Ishikawa (cell line): ENCODE results near the gene ZNF184.

Source experiments
- CEBPB ChIP-seq: IDR thresholded peaks from 2 replicates; pipeline ENCODE4 v1.6.1; 2012
- CREB1 ChIP-seq: IDR thresholded peaks from 2 replicates; pipeline ENCODE4 v1.6.1; 2012; ENCODE audit warnings: low read depth
- EGR1 ChIP-seq: IDR thresholded peaks from 2 replicates; pipeline ENCODE4 v1.6.1; 2012
- EP300 ChIP-seq: IDR thresholded peaks from 2 replicates; pipeline ENCODE4 v1.6.1; 2012; ENCODE audit warnings: borderline replicate concordance
- FOXM1 ChIP-seq: IDR thresholded peaks from 2 replicates; pipeline ENCODE4 v1.6.1; 2012; ENCODE audit warnings: low read depth, borderline replicate concordance
- NFIC ChIP-seq: IDR thresholded peaks from 2 replicates; pipeline ENCODE4 v1.6.1; 2012
- RAD21 ChIP-seq: IDR thresholded peaks from 2 replicates; pipeline ENCODE4 v1.6.1; 2012; ENCODE audit warnings: low read depth
- TAF1 ChIP-seq: IDR thresholded peaks from 2 replicates; pipeline ENCODE4 v1.6.1; 2012; ENCODE audit warnings: low read depth, mild to moderate bottlenecking
- TCF12 ChIP-seq: IDR thresholded peaks from 2 replicates; pipeline ENCODE4 v1.6.1; 2012; ENCODE audit warnings: low read depth
- TEAD4 ChIP-seq: IDR thresholded peaks from 2 replicates; pipeline ENCODE4 v1.6.1; 2012
- YY1 ChIP-seq: IDR thresholded peaks from 2 replicates; pipeline ENCODE4 v1.6.1; 2012; ENCODE audit warnings: low read depth
- ZBTB7A ChIP-seq: IDR thresholded peaks from 2 replicates; pipeline ENCODE4 v1.6.1; 2012; ENCODE audit warnings: low read depth
- TF ChIP-seq, protein P1 (sequence below): IDR thresholded peaks from 2 replicates; pipeline ENCODE4 v1.6.1; 2012
- TF ChIP-seq, protein P2 (sequence below): IDR thresholded peaks from 2 replicates; pipeline ENCODE4 v1.6.1; 2012
- TF ChIP-seq, protein P3 (sequence below): IDR thresholded peaks from 2 replicates; pipeline ENCODE4 v1.6.1; 2012; ENCODE audit warnings: low read depth, mild to moderate bottlenecking

The ZNF184 gene

DNA sequence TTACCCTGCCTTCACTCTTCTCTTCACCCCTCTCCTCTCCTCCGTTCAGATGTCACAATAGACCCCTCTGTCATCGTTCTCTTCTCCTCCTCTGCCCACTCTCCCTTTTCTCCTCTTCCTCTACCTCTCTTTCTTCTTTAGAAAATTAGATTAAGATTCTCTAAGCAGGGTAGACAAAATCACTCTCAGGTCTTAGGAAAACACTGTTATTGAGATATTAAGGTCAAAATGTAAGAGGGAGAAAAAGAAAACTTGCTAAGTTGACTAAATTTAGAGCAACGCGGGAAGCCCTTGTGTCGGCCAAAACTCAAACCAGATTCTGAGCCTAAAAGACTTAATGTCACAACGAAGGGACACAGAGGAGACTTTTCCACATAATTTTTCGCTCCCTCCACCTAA lies 22.1 kb upstream of the ZNF184 start:
- TF ChIP-seq RAD21 = no peak
- TF ChIP-seq FOXM1 = no peak
- TF ChIP-seq TAF1 = no peak
- TF ChIP-seq ZBTB7A = no peak
- TF ChIP-seq, protein P1, sequence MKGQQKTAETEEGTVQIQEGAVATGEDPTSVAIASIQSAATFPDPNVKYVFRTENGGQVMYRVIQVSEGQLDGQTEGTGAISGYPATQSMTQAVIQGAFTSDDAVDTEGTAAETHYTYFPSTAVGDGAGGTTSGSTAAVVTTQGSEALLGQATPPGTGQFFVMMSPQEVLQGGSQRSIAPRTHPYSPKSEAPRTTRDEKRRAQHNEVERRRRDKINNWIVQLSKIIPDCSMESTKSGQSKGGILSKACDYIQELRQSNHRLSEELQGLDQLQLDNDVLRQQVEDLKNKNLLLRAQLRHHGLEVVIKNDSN = no peak
- no peak for TF ChIP-seq EGR1
- TF ChIP-seq CREB1 = no peak
- TF ChIP-seq CEBPB = no peak
- TF ChIP-seq EP300 = no peak
- no peak for TF ChIP-seq NFIC
- TF ChIP-seq, protein P2, sequence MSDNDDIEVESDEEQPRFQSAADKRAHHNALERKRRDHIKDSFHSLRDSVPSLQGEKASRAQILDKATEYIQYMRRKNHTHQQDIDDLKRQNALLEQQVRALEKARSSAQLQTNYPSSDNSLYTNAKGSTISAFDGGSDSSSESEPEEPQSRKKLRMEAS = no peak
- no peak for TF ChIP-seq TEAD4
- TF ChIP-seq YY1 = no peak
- TF ChIP-seq, protein P3, sequence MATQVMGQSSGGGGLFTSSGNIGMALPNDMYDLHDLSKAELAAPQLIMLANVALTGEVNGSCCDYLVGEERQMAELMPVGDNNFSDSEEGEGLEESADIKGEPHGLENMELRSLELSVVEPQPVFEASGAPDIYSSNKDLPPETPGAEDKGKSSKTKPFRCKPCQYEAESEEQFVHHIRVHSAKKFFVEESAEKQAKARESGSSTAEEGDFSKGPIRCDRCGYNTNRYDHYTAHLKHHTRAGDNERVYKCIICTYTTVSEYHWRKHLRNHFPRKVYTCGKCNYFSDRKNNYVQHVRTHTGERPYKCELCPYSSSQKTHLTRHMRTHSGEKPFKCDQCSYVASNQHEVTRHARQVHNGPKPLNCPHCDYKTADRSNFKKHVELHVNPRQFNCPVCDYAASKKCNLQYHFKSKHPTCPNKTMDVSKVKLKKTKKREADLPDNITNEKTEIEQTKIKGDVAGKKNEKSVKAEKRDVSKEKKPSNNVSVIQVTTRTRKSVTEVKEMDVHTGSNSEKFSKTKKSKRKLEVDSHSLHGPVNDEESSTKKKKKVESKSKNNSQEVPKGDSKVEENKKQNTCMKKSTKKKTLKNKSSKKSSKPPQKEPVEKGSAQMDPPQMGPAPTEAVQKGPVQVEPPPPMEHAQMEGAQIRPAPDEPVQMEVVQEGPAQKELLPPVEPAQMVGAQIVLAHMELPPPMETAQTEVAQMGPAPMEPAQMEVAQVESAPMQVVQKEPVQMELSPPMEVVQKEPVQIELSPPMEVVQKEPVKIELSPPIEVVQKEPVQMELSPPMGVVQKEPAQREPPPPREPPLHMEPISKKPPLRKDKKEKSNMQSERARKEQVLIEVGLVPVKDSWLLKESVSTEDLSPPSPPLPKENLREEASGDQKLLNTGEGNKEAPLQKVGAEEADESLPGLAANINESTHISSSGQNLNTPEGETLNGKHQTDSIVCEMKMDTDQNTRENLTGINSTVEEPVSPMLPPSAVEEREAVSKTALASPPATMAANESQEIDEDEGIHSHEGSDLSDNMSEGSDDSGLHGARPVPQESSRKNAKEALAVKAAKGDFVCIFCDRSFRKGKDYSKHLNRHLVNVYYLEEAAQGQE = no peak
- no peak for TF ChIP-seq TCF12

DNA sequence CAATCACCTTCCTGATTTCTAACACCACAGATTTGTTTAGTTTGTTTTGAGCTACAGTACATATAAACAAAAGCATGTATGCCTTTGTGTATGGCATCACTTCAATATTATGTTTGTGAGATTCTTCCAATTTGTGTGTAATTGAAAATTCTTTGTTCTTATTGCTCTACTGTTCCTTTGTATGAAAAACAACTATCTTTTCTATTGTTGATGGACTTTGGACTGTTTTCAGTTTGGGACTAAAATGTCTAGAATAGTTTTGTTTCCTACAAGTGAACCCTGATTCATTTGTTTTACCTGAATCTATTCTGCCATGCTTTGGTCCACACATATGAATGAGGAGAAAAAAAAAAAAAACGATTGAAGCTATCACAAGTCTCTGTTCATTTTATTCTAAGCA lies 21.2 kb upstream of the ZNF184 start:
- TF ChIP-seq TAF1 (no peak), NFIC (no peak), TEAD4 (no peak), ZBTB7A (no peak), YY1 (no peak), TCF12 (no peak), CREB1 (no peak), FOXM1 (no peak), EGR1 (no peak), EP300 (no peak), RAD21 (no peak), CEBPB (no peak)
- TF ChIP-seq, protein P3 = no peak
- TF ChIP-seq, protein P1 = no peak
- TF ChIP-seq, protein P2 = no peak

DNA sequence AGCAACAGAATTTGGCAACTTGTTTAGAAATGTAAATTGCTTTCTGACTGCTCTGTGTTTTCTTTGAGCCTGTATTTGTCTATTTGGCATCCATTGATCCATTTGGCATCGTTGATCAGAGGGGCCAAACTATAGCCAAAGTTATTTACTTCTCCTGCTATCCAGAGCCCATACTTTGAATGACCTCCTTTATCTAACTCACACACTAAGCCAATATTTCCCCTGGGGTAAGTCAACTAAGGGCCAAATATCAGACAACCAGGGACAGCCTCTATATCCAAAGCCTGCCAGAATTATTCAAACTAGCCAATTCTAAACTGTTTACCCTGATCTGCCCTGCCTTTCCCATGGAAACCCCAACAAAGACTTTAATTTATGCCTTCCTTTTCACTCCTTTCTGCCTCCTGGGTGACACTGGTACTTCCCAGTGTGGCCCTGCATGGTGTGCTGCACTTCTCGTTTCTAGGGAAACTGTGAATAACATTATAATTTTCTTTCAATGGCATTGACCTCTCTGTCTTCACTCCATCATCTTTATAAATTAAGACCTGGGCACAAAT lies 19.8 kb upstream of the ZNF184 start:
- TF ChIP-seq NFIC (no peak), ZBTB7A (no peak)

DNA sequence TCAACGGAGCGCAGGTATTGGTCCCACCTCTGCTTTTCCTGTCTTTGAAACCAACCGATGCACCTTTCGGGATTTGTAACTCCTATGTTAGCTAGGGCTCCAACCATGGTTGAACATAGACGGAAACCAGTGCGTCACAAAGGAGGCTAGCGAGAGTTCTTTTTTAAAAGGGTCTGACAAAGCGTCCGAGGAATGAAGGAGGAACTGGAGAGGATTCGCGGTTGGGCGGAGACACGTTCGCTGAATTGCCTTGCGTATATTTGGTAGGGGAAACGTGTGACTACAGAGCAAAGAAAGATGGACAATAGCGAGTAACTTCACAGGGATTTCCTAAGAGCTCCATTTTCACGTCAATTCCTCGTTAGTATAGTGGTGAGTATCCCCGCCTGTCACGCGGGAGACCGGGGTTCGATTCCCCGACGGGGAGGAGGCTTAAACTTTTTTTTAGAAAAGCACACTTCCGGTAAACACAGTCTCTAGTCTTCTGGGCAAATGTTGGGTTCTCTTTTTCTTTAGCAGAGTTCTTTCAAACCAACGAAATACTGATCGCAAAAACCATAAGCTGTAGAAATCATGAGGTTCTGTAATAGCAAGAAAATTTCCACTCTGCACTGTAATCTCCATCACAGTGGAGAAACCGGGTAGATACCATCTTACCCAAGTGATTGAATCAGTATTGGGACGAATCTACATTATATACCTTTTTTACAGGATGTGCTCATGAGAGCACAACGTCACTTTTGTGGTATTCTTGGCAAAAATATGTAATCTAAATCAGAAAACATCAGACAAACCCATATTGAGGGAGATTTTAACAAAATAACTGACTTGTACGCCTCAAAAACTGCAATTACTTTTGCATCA lies 6.6 kb upstream of the ZNF184 start:
- TF ChIP-seq CEBPB = peak; percentile 15; the same call in 1 of the 2 replicates
- TF ChIP-seq, protein P1 = peak; percentile 44; the same call in 1 of the 2 replicates
- TF ChIP-seq, protein P3 = no peak
- TF ChIP-seq TAF1 = no peak
- no peak for TF ChIP-seq CREB1
- peak; percentile 86 for TF ChIP-seq TEAD4
- TF ChIP-seq TCF12 = no peak
